Duodenal mucosa (tissue), 2 donors: ENCODE data around the gene LYRM4.

Experiments
- H3K27ac ChIP-seq: one replicate; pipeline ENCODE4 v1.7.0; 2013; ENCODE audit warnings: low read depth, low read length
- H3K27me3 ChIP-seq, 2 donors: one replicate each; pipeline ENCODE4 v1.7.0; 2013; ENCODE audit warnings: low read length in 2 of 2, control low read depth in 1 of 2; ENCODE audit not compliant: insufficient read depth in 2 of 2, control insufficient read depth in 1 of 2
- H3K36me3 ChIP-seq, 2 donors: one replicate each; pipeline ENCODE4 v1.7.0; 2013; ENCODE audit warnings: low read length in 2 of 2, control low read depth in 1 of 2; ENCODE audit not compliant: insufficient read depth in 2 of 2, control insufficient read depth in 1 of 2
- H3K4me1 ChIP-seq, 2 donors: one replicate each; pipeline ENCODE4 v1.7.0; 2013; ENCODE audit warnings: low read length in 2 of 2, control low read depth in 1 of 2; ENCODE audit not compliant: insufficient read depth in 2 of 2, control insufficient read depth in 1 of 2
- H3K4me3 ChIP-seq, 2 donors: one replicate each; pipeline ENCODE4 v1.7.0; 2013; ENCODE audit warnings: low read length in 2 of 2, low read depth in 1 of 2
- H3K9ac ChIP-seq, 2 donors: one replicate each; pipeline ENCODE4 v1.7.0; 2013; ENCODE audit warnings: low read length in 2 of 2, low read depth in 1 of 2
- H3K9me3 ChIP-seq, 2 donors: one replicate each; pipeline ENCODE4 v1.7.0; 2013; ENCODE audit warnings: low read length in 2 of 2, control low read depth in 1 of 2; ENCODE audit not compliant: control insufficient read depth in 1 of 2

LYRM4 gene

DNA sequence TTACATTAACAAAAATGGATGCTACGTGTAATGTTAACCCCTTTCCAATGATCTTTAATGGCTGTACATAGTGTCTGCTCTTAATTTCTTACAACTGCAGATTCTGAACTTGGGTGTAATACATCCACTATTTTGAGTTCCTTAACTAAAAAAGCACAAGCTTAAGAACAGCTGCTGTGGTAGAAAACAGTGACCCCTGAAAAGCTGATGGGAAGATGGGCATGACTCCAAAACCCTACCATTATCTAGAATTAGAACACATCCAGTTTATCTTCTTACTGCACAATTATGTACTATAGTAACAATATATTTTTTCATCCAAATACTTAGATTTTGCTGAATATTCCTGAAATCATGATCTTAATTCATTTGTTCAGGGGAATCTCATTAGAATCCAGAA lies 49.3 kb downstream of the LYRM4 start:
- Histone ChIP-seq H3K9me3 (no peaks in the 10 kb centered on the region), H3K9ac (no peak overlapping the region), H3K36me3 (peaks cover 0 to 3% of the 10 kb centered on the region in 2 donors), H3K4me1 (peaks cover 3 to 5% of the 10 kb centered on the region in 2 donors), H3K4me3 (no peak overlapping the region), H3K27me3 (no peaks in the 10 kb centered on the region), H3K27ac (no peak overlapping the region)

DNA sequence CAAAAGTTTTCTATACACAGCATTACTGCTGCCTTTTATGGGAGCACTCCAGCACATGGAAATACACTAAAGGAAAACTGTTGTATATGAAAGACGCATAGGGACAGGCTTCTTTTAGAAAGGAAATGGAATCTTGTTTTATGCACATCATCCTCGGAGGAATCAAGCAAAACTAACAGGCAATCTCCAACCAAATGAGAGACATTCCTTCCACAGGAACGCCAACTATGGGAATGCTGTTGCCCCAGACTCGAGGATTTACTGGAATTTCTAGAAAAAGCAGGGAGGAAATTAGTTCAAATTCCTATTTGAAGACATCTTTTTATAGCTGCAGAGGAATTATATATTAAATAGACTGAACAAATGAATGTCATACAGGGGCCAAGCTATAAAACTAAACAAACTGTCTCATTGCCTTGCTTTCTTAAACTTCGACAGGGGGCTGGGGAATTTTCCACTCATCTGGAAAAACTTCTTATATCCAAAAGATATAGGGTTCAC lies 52.2 kb downstream of the LYRM4 start:
- Histone ChIP-seq H3K4me1 (no peaks in the 10 kb centered on the region), H3K27me3 (no peaks in the 10 kb centered on the region), H3K27ac (no peak overlapping the region), H3K4me3 (no peak overlapping the region), H3K9me3 (no peaks in the 10 kb centered on the region), H3K9ac (no peak overlapping the region), H3K36me3 (no peaks in the 10 kb centered on the region)

DNA sequence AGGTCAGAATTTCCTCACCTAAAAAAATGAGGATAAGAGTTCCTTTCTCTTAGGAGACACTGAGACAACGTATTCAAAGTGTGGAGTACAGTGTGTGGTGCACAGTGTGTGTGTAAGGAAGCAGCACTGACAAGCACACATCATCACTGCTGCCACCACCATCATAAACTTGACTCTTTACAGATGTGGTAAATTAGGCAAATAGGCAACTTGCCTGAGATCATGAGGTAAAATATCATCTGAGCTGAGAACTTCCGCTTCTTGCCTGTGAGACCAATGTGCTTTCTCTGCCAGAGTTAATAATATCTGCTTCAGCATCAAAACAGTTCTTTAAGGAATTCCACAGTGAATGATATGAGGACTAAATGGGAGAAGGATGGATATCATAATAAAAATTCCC lies 52.7 kb downstream of the LYRM4 start:
- H3K9me3 ChIP-seq, result no peaks in the 10 kb centered on the region
- H3K4me3 ChIP-seq, result no peak overlapping the region
- H3K27ac ChIP-seq, result no peak overlapping the region
- H3K27me3 ChIP-seq, result no peaks in the 10 kb centered on the region
- H3K4me1 ChIP-seq, result no peaks in the 10 kb centered on the region
- H3K36me3 ChIP-seq, result no peaks in the 10 kb centered on the region
- no peak overlapping the region for H3K9ac ChIP-seq

DNA sequence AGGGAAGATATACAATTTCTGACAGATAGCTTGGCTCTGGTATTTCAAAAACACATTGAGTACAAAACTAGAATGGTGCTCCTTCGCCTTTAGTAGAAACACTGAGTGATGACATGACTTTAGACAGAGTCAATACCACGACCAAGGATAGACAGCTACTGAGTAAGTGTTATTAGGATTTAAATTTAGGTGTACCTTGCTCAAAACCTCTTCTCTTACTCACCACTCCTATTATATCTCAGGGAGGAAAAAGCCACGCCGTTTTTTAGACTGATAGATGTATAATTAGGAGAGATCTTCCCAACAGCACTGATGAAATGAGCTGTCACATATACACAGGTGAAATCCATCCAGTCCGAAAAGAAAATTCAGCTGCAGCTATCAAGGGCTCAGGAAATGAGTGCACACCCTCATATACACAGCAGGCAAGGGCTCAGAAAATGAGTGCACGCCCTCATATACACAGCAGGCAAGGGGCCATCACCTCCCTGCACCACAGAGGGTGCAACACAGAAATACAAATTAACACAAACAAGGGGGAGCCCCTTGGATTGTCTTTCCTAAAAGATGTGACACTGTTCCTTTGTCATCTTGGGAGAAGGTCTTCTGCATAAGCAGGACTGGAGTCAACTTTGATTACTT lies 53.7 kb downstream of the LYRM4 start:
- Histone ChIP-seq H3K9me3 (no peaks in the 10 kb centered on the region), H3K9ac (no peak overlapping the region), H3K27ac (no peak overlapping the region), H3K36me3 (no peaks in the 10 kb centered on the region), H3K27me3 (no peaks in the 10 kb centered on the region), H3K4me1 (no peaks in the 10 kb centered on the region), H3K4me3 (no peak overlapping the region)

DNA sequence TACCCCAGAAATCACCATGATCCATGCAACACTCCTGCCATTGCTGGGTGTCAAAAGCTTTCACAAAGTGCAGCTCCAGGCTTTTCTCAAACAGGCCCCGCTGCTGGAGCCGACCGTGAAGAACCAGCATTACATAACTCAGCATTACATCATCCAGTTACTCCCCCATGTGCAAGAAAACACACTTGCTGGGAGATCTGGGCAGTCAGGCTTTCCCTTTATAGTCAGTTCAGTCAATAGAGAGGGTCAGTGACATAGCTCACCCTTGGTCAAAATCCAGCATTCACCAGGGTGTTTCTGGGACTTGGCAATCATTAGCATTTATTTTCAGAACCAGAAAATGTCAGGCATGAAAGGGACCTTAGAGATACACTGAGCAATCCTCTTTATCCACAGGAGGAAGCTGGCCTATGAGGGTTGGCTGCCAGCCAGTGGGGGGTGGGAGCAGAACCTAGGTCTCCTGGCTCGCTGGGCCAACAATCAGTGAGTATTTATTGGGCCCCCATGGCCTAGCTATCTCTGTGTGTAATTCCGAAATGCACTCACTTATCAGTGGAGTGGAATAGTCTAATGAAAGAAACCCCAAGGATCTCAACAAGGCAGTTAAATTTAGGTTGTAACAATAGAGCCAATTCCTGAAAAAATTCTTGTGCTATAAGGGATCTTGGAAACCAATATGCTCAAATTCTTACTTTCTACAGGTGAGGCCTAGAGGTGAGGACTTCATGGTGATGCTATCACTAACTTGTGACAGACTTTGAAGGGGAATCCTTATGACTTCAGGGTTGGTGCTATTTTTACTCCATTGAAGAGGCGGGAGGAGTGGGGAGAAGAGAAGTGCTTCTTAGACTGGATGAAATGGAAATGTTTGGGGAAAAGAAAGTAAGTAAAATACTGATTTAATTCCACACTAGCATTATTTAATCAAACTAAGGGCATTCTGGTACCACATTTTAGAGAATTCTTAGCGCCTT lies 54.6 kb downstream of the LYRM4 start:
- Histone ChIP-seq H3K9ac (no peak overlapping the region), H3K9me3 (no peaks in the 10 kb centered on the region), H3K4me1 (no peaks in the 10 kb centered on the region), H3K36me3 (no peaks in the 10 kb centered on the region), H3K27ac (peak overlapping the region; percentile 5), H3K4me3 (no peak overlapping the region), H3K27me3 (no peaks in the 10 kb centered on the region)

DNA sequence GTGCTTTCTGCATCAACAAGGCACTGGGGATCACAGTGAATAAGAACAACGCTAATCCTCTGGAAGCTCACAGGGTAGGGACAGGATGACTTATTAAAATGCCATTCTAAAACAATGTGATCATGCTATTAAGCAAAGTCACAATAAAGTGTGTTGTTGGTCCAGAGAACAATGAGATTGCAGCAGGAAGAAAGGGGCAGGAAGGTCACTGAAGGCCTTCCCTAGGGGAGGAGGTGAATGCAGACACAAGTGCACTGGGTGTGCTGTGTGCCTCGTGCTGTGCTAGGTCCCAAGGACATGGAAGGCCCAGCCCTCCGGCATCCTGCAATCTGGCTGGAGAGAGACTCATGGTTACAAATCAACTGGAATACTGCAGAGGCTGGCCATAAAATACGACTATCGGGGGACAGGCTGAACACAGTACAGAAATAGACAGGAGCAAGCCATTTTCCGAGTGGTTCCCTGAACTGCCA lies 55.7 kb downstream of the LYRM4 start:
- H3K4me1 ChIP-seq, result no peaks in the 10 kb centered on the region
- no peaks in the 10 kb centered on the region for H3K36me3 ChIP-seq
- no peaks in the 10 kb centered on the region for H3K9me3 ChIP-seq
- H3K9ac ChIP-seq, result no peak overlapping the region
- H3K4me3 ChIP-seq, result no peak overlapping the region
- no peaks in the 10 kb centered on the region for H3K27me3 ChIP-seq
- H3K27ac ChIP-seq, result no peak overlapping the region

DNA sequence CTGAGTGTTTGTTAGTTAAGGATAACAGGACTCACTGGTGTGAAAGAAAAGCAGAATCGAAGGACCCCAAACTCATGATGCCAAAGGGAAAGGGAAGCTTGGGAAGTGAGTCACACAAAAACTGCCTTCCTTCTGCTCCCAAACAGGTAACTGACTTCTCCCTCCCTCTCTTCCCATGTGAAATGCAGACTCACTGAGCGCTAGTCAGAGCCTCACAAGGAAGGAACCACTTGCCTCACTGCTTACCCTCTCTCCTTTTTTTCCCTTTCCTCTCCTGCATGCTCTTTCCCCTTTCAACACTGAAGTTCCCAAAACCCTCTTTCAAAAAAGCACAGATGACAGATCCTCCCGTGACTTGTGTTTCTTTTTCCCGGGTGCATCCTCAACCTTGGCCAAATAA lies 56.4 kb downstream of the LYRM4 start:
- Histone ChIP-seq H3K9me3 (no peaks in the 10 kb centered on the region), H3K27me3 (no peaks in the 10 kb centered on the region), H3K36me3 (no peaks in the 10 kb centered on the region), H3K9ac (no peak overlapping the region), H3K4me1 (no peaks in the 10 kb centered on the region), H3K4me3 (no peak overlapping the region), H3K27ac (no peak overlapping the region)

DNA sequence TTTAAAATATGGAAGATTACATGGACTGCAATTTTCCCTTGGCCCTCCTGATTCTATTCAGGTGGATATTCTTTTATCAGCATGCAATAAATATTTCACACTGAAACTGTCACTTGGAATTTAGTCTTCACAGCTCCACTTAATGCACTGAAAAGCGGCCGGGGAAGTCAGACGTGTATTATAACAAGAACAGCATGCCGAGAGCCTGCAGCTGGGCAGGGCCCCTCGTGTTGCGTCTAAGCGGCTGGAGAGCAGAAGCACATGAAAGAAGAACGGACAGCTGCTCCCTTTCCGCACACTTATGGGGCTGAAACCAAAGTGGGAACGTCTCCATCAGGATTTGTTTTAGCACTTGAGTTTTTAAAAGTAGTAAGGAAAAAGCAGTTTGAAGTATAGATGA lies 57.2 kb downstream of the LYRM4 start:
- no peak overlapping the region for H3K27ac ChIP-seq
- H3K9me3 ChIP-seq, result no peaks in the 10 kb centered on the region
- no peak overlapping the region for H3K4me3 ChIP-seq
- H3K4me1 ChIP-seq, result no peaks in the 10 kb centered on the region
- no peaks in the 10 kb centered on the region for H3K27me3 ChIP-seq
- no peak overlapping the region for H3K9ac ChIP-seq
- no peaks in the 10 kb centered on the region for H3K36me3 ChIP-seq

DNA sequence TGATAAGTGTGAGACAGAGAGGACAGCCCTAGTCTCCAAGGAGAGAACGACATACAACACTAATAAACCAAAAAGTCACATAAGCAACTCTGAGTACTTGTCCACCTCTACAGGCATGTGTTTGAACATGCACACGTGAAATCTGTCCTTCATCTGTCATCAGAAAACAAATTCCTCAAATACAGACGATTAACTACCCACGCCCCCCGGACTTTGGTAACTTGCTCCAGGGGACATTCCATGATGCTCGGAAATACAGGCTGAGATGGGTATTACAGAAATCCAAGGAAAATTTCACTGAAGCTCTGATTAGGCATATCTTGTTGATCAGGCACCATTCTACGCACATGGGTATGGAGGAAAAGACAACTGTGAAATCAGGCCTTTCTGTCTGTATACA lies 57.8 kb downstream of the LYRM4 start:
- Histone ChIP-seq H3K4me1 (no peaks in the 10 kb centered on the region), H3K9ac (no peak overlapping the region), H3K27me3 (no peaks in the 10 kb centered on the region), H3K4me3 (no peak overlapping the region), H3K9me3 (no peaks in the 10 kb centered on the region), H3K36me3 (no peaks in the 10 kb centered on the region), H3K27ac (no peak overlapping the region)

DNA sequence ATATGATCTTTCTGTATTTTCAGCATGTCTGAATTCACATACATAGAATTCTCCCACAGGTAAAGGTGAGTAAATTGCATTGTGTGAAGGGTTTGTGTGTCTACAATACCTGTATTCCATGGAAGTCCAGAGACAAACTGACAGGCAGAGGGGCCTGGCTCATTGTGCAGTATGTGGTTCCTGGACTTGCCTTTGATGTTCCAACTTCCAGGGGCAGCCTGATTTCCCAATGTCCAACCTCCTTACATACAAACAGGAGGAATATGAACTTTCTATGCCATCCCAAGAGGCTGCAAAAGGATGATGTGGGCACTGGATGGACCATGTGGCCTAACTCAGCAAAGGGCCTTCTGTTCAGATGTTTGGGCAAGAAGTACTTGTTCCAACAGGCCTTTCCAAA lies 58.5 kb downstream of the LYRM4 start:
- Histone ChIP-seq H3K27ac (no peak overlapping the region), H3K36me3 (no peaks in the 10 kb centered on the region), H3K4me1 (no peaks in the 10 kb centered on the region), H3K9me3 (no peaks in the 10 kb centered on the region), H3K9ac (no peak overlapping the region), H3K27me3 (no peaks in the 10 kb centered on the region), H3K4me3 (no peak overlapping the region)
